GM10847 (cell line): ENCODE data around the gene WDPCP.

ENCODE experiments used
- POLR2A ChIP-seq: IDR thresholded peaks from 2 replicates; pipeline ENCODE4 v1.6.1; 2011; ENCODE audit not compliant: insufficient read length; ENCODE audit errors: extremely low read depth

Gene WDPCP

GRCh38 chr2:63514237-63514716, 74.0 kb downstream of the WDPCP start:
- TF ChIP-seq POLR2A, result no peak

DNA sequence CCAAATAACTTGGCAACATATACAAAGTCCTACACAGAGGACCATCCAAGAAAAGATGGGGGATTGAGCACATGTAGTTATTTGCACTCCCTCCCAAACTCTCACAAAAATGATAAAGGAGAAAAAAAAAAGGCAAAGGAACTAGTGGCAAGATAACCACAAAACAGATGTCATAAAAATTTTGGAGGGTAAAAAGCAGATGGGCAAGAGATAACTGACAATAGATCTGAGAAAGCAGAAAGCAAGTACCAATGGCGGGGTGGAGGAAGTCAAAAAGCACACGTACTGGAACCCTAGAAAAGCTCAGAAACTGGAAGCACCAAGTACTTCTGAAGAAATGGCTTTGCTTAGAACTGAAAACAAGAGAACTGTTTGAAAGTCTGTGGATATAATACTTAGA, 82.0 kb downstream of the WDPCP start:
- TF ChIP-seq POLR2A, result no peak

DNA sequence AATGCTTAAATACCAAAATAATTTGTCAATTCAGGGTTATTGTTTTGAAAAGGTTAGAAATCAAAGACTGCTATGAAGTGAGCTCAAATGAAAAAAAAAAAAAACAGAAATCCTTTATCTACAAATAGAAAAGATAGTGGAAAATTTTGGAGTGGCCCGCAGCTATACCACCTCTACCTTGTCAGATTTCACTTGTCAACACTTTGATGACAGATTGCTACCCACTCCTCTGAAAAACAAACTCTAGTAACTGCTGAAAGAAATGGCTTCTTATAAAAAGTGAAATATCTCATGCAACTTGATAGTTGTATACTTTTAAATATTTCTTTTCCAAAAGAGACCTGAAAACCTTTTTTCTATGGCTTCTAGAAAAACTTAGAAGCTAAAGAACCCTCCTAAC, 84.5 kb downstream of the WDPCP start:
- TF ChIP-seq POLR2A, result no peak

- TF ChIP-seq POLR2A, result no peak
These were observed 87.9 kb downstream of the WDPCP start for GRCh38 chr2:63500398-63500797.

DNA sequence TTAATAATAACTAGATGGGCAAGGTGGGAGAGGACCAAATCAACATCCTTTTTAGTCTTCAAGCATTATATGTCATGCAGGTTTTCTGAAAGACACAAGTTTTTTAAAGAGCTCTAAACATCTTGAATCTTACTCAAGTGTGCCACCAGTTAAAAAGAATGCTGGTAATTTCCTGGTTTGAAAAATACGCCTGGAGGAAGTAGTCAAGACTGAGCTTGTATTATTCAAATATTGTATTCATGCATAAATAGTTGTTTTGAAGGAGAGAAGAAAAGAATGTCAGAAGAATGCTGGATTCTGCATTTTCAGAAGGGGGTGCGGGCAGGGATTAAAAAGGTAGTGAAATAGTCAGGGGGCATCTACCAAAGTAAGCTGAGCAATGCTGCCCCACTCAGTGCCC, 90.7 kb downstream of the WDPCP start:
- no peak for TF ChIP-seq POLR2A

GRCh38 chr2:63494968-63495367, 93.3 kb downstream of the WDPCP start:
- TF ChIP-seq POLR2A, result no peak

DNA sequence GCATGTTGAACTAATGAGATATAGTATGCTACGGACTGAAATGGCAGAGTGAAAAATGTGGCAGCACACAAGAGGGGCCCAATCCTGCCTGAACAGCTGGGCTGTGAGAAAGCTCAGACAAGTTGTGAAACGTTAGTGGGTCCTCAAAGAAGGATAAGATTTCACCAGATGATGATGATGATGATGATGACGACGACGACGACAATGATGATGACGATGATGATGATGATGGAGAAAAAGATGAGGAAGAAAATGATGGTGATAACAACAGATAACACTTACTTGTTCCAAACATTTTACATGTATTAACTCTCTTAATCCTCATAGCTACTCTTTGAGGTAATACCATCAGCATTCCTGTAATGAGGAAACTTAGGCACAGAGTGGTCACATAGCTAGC, 94.2 kb downstream of the WDPCP start:
- TF ChIP-seq POLR2A, result no peak

- TF ChIP-seq POLR2A, result no peak
These were observed 100.1 kb downstream of the WDPCP start for GRCh38 chr2:63488118-63488713.

GRCh38 chr2:63486861-63487290, 101.4 kb downstream of the WDPCP start:
- no peak for TF ChIP-seq POLR2A

- no peak for TF ChIP-seq POLR2A
These were observed 103.4 kb downstream of the WDPCP start for GRCh38 chr2:63484901-63485300.

DNA sequence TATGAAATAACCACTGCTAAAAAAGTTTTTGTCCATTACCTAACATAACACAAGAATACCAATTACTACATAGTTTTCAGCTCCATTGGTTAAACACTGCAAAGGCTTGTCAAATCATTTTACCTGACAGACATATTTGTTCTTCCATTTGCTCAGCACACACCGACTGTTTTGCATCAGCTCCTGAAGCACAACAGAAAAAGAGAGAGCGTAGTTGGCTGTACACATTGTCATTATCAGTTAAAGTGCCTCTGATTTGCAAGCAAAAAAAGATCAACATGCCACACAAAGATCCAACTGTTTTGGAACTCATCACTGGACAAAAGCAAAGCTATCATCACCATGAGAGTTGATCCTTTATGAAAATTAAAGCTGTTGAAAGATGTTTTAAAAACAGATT, 103.8 kb downstream of the WDPCP start:
- TF ChIP-seq POLR2A, result no peak

DNA sequence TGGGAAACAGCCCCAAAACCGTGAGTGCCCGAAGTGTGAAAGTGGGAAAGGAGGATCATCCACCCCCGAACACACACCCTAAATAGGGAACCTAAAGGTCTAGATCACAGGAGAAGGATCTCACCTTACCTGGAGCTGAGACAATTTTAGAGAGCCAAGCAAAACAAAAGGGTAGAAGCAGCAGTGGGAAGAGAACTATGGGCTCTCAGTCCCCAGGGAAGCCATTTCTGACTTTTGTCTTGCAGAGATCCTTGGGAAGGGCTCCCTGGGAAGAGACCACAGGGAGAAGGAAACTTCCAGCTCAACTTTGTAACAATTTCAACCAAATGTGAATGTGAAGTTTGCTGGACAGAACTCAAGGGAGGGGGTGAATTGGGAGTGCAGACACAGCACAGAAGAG, 110.6 kb downstream of the WDPCP start:
- no peak for TF ChIP-seq POLR2A

- TF ChIP-seq POLR2A, result no peak
These were observed 122.6 kb downstream of the WDPCP start for GRCh38 chr2:63465633-63466032.

DNA sequence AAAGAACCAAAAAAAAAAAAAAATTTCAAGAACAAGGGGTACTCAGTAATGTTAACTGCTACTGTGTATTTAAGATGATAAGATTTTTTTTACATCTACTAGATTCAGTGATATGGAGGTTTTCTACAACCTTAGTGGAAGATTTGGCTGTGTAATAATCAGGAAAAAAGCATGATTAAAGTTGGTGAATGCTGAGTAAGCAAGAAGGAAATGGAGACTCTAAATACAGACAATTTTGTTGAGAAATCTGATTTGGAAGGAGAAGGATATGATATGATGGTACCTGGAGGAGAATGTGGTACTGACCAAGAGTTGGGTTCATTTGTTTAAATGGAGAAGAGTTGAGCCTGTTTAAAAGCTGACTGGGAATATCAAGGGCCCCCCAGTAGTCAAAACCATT, 125.1 kb downstream of the WDPCP start:
- TF ChIP-seq POLR2A, result no peak

- no peak for TF ChIP-seq POLR2A
These were observed 141.6 kb downstream of the WDPCP start for GRCh38 chr2:63446658-63447057.

- TF ChIP-seq POLR2A, result no peak
These were observed 143.6 kb downstream of the WDPCP start for GRCh38 chr2:63444565-63445288.

DNA sequence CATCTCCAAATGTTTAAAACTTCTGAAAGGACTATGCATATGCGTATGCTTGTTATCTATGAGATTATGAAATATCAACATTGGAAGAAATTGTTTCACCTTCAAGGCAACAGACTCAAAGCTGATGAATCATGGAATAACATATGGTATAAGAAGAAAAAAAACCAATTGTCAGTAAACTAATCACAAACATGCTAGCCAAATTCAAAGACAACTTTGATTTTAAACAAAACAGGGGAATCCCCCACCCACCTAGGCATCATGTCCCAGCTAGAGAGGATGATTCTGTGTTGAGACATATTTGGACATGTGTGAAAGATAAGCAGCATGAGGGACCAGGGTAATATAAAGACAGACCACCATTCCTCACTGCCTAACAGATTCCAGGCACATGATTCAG, 147.7 kb downstream of the WDPCP start:
- TF ChIP-seq POLR2A, result no peak
